HG03565 (cell line): ENCODE data around the gene ERV3-1.
"Not testable (repeated sequence)": the region's sequence is repeated elsewhere in the genome, so short reads cannot be mapped to it uniquely, and the experiment has no call there.

Experiments
- ATAC-seq: cut with Tn5 transposase; IDR thresholded peaks from one replicate; pipeline ENCODE4 v1.9.1; 2021; ENCODE audit warnings: mild to moderate bottlenecking, moderate library complexity; ENCODE audit not compliant: unreplicated experiment

The ERV3-1 gene

GRCh38 chr7:64944667-64945502, 61.6 kb downstream of the ERV3-1 start:
- not testable (repeated sequence) for ATAC-seq
